DMS79 treated with DMSO at 0.1 percent for 48 hours (cell line): ENCODE measurements around the gene DBF4.
"Not testable (repeated sequence)": the region's sequence is repeated elsewhere in the genome, so short reads cannot be mapped to it uniquely, and the experiment has no call there.

Experiments used
- DNase-seq: peaks from one replicate; lab custom pipeline; 2025; lab: John Stamatoyannopoulos, UW

The DBF4 gene

GRCh38 chr7:87882151-87882937 lies 6.1 kb downstream of the DBF4 start:
- DNase-seq, result no peak

- DNase-seq, result no peak
Measured at GRCh38 chr7:87885018-87885417, 8.7 kb downstream of the DBF4 start.

GRCh38 chr7:87886875-87887274 lies 10.6 kb downstream of the DBF4 start:
- peak; percentile 13 for DNase-seq

GRCh38 chr7:87895363-87895762 lies 19.1 kb downstream of the DBF4 start:
- DNase-seq, result no peak

GRCh38 chr7:87899255-87899654 lies 23.0 kb downstream of the DBF4 start:
- no peak for DNase-seq

- not testable (repeated sequence) for DNase-seq
Measured at GRCh38 chr7:87907136-87907906, 31.0 kb downstream of the DBF4 start.

- not testable (repeated sequence) for DNase-seq
Measured at GRCh38 chr7:87908814-87909213, 32.5 kb downstream of the DBF4 start.

- DNase-seq, result no peak
Measured at GRCh38 chr7:87912121-87912520, 35.8 kb downstream of the DBF4 start.

GRCh38 chr7:87918740-87919139 lies 42.4 kb downstream of the DBF4 start:
- no peak for DNase-seq

GRCh38 chr7:87919875-87920274 lies 43.6 kb downstream of the DBF4 start:
- no peak for DNase-seq

GRCh38 chr7:87920578-87920977 lies 44.3 kb downstream of the DBF4 start:
- DNase-seq, result no peak

GRCh38 chr7:87922759-87923395 lies 46.6 kb downstream of the DBF4 start:
- DNase-seq, result not testable (repeated sequence)

GRCh38 chr7:87926581-87927461 lies 50.5 kb downstream of the DBF4 start:
- DNase-seq, result peak; percentile 81

GRCh38 chr7:87933605-87933952 lies 57.3 kb downstream of the DBF4 start:
- DNase-seq, result peak; percentile 70

GRCh38 chr7:87933953-87934698 lies 57.8 kb downstream of the DBF4 start, which contains the start of gene ADAM22:
Gene ADAM22, plus strand, starts transcription at chr7:87934251. Its CDS starts 215 bp downstream, at chr7:87934466.
- DNase-seq, result peak; percentile 93

GRCh38 chr7:87934699-87935383 lies 58.5 kb downstream of the DBF4 start:
- no peak for DNase-seq

- no peak for DNase-seq
Measured at GRCh38 chr7:87935384-87935706, 59.1 kb downstream of the DBF4 start.

GRCh38 chr7:87941138-87941537 lies 64.8 kb downstream of the DBF4 start:
- DNase-seq, result no peak

- DNase-seq, result no peak
Measured at GRCh38 chr7:87944547-87944946, 68.3 kb downstream of the DBF4 start.

GRCh38 chr7:87945926-87946325 lies 69.6 kb downstream of the DBF4 start:
- DNase-seq, result not testable (repeated sequence)

- DNase-seq, result no peak
Measured at GRCh38 chr7:87948371-87948770, 72.1 kb downstream of the DBF4 start.
